HG03575 (cell line): ENCODE data around the gene SATB1.
"Not testable (repeated sequence)": the region's sequence is repeated elsewhere in the genome, so short reads cannot be mapped to it uniquely, and the experiment has no call there.

ENCODE experiments used
- ATAC-seq: cut with Tn5 transposase; IDR thresholded peaks from one replicate; pipeline ENCODE4 v1.9.1; 2021; ENCODE audit not compliant: unreplicated experiment, insufficient number of reproducible peaks, low FRiP score; ENCODE audit errors: extremely low read depth

Gene SATB1

DNA sequence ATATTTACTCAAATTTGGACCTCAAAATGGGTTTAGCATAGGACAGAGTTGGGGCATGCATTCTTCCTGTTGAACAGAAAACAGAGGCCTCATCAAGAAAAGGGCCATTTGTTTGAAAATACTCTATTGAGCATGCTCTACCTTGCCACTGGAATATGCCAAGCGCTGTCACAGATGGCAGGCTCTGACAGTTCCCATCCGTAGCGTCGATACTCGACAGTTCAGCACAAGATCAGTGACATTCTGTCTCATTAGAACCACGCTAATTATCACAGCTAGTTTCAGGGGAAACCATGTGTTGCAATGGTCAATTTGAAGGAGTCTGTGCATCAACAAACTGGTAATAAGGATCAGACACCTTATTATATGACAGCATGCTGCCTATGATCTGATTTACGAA lies 54.5 kb downstream of the SATB1 start:
- no peak for ATAC-seq

DNA sequence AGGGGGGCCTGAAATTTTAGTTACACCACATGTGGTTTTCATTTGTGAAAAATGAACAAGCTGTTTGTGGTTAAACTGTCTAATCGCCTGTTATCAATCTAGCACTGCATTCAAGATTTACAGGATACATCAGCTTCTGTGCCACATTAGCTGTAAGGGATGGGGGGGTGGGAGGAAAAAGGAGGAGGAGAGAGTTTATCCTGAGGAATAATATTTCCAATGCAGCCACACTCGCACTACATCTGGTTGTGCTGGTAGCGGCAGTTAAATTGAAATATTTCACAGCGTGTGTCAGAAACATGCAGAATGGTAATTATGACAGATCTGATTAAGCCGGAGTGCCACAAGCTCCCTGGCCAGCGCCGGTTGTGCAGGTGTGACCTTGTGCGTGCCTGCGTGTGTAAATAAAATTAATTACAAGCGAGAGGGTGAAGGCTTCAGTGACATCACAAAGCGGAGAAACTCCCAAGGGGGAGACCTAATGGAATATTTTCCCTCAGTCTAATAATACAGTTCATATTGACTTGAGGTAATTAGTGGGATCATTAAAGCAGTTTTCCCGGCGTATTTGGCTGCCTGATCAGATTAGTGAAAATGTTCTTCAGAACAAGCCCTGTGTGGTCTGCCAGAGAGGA lies 55.5 kb downstream of the SATB1 start:
- no peak for ATAC-seq

DNA sequence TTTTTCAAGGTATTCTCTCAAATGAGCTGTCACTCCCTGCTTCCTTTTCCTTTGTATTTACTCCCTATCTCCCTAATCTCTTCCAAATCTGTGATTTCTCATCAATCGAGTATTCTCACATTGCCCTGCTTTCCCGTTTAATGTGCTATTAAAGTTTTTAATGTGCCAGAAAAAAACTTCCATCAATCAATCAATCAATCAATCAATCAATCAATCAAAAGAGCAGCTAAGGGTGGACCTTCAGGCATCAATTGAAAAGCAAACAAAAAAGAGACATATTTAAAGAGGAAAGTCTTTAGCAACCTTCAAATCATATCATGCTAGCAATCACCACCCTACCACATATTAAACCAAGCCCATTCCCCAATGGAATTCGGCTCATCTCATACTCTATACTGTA lies 58.9 kb downstream of the SATB1 start:
- no peak for ATAC-seq

DNA sequence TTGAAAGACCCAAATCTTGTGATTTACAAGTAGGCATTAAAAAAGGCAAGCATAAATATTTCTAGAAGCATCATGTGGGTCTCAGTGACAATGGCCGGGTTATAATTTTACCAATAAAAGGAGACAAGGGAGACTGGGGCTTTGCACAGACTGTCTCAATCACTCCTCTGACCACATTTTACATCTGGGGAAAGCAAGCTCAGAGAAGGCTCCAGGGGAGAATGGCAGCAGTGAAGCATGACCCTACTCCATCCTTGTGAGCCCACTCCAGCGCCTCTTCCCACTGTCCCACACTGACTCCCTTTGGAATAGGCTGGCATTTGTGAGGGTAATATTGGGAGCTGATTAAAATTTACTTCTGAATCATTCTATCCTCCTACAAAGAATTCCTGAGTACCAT lies 61.8 kb downstream of the SATB1 start:
- ATAC-seq, result no peak

DNA sequence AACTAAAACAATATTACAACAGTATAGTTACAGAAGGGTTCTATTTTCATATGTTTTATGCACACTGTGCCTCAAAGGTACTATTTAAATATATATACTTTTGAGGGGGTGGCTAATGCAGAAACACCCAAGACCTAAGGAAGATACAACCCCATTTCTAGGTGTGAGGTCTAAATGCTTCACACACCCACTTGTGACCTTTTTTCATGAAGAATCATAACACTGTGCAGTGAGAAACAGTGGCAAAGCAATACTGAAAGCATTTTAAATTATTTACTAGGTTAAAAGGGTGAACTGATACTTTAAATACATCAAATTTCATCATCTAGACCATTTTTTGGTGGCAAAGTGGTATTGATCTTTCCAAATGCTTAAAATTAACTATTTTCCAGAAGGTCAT lies 67.4 kb downstream of the SATB1 start:
- ATAC-seq, result no peak

DNA sequence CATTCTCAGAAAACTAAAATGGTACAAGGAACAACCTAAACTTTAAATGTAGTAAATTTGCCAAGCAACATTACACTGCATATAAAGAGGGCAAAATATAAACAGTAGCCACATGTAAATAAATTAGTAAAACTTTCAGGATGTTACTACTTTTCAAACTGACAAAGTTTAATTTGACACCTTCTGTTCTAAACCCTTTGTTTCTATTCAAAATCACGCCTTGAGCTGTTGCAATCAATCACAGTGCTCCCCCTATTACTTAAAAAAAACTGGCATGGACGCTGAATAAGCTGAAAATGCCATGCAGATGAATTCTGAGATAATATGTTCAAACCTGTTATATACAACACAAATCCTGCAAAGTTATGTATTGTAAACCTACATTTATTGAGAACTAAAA lies 69.3 kb downstream of the SATB1 start:
- no peak for ATAC-seq

DNA sequence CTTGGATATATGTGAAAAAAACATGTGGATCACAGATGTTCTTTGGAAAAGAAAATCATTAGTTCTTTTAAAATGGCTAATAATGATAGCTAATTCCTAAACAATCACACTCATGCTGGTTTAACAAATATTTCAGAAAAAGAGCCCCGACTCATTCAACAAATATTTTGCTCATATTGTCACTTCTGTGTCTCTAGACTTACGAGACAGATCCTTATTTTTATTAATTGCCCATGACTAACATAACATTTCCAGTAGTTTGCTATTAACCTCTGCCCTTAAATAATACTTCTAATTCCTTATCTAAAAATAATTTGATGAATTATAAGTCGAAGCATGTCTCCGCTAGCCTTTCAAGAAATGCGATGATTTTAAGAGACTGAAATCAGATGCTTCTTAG lies 70.4 kb downstream of the SATB1 start:
- ATAC-seq, result no peak

DNA sequence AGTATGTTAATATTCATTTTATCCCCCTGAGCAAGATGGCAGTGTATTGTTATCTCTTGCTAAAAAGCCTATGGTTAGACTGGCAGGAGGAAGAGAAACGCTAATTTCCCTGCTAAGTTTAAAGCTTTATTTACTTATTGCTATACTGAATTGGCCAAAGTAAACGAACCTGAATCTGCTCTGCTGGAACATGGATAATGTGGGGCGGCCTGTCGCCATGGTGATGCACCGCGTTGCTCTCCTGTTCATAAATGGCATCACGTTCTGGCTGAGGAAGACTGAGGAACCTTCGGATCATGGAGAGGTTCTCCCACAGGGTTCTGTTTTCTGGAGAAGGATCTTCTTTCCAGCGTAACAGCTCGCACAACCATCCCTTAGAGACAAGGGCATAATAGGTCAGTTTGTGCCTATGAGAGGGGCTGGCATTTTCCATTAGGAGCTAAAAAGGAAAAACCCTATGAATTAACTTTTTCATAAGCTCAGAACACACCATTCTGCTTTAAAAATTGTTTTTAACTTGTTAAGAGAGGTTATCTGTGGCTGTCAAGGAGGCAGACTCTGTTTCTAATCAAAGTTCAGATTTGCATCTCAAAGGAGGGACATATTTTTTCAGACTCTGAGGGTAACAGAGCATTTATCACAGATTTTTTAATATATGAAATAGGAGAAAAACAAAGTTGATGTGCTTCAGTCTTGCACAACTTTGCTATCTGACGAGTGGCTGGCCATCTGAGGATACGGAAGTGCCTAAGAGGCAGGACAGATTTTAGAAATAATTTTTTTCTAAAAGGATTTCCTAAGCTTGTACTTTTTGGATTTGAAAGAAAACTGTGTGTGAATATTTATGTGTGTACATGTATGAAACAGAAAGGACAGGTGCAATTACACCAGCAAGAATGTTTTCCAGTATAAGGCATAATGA lies 73.1 kb downstream of the SATB1 start:
- no peak for ATAC-seq

DNA sequence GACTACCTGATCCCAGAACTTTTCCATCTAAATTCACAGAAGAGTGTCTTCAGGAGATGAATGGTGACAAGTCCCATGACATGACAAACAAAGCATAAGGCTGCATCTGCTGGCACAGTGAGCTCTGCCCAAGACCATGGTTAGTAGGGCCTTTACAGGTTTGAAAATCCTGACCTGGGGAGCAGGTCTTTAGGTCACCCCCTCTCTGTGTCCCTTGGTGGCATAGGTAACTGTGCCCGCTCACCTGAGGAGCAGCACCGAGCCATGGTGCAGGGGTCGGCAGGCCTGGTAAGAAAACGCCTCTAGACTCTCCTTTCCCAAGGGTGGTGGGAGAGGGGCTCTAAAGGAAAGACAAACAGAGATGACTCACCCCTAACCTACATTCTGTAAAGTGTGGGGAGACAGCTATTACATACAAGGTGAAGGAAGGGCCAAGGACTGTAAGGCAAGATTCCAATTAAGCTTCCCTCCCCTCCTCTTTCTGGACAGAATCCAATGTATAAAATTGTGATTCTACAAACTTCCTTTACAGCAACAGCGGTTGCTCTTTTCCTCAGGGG lies 74.0 kb downstream of the SATB1 start:
- ATAC-seq, result no peak

DNA sequence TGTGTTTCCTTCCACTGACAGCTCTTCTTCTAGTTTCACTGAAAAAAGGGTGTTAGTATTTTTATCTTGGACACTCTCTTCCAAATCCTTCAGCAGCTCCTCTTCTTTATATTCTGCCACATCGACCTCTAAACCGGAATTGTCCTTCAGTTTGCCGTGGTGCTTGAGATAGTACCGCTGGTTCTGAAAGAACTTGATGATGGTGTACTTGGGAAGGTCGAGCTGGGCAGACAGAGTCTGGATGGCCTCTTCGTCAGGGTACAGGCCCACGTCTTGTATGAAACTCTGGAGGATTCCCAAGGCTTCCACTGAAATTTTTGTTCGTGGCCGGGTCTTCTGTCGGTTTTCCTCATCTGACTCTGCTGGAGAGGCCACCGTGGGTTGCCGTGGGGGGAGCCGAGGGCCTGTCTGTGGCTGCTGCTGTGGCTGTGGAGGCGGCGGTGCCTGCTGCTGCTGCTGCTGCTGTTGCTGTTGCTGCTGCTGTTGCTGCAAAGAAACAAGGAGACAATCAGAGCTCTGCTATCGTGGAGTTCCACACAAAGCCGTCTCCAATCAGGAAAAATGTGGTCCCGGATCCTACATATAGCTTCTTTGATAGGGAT lies 75.8 kb downstream of the SATB1 start:
- no peak for ATAC-seq

DNA sequence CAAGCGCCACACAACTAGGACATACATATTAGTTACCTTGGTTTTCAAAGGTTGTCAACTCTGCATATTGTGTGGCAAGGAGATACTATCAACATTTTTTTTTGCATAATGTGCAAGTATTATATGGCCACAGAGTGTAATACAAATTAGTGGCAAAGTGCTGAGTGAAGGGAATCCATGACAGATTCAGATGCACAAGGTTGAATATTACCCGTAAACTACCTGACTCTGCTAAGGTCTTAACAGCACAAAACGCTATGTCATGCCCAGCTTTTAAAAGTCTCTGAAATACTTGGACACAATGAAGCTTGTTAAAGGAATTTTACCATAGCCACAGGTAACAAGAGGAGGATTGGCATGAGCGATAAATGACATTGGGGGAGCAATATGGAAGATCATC lies 79.0 kb downstream of the SATB1 start:
- ATAC-seq, result no peak

DNA sequence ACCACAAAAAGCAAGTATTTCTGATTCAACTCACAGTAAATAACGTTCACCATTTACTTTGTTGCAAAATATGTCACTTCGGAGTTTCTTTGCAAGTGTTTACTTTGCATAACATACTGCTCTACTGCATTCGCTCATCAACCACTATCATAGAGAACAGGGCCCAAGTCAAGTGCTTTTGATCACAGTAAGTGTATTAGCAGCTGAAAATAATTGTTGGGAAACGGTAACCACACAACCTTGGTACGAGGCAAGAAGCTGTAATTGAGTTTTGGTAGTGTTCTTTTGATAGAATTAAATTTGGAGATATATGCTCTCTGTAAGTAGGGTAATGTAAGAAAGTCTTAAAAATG lies 80.1 kb downstream of the SATB1 start:
- no peak for ATAC-seq

DNA sequence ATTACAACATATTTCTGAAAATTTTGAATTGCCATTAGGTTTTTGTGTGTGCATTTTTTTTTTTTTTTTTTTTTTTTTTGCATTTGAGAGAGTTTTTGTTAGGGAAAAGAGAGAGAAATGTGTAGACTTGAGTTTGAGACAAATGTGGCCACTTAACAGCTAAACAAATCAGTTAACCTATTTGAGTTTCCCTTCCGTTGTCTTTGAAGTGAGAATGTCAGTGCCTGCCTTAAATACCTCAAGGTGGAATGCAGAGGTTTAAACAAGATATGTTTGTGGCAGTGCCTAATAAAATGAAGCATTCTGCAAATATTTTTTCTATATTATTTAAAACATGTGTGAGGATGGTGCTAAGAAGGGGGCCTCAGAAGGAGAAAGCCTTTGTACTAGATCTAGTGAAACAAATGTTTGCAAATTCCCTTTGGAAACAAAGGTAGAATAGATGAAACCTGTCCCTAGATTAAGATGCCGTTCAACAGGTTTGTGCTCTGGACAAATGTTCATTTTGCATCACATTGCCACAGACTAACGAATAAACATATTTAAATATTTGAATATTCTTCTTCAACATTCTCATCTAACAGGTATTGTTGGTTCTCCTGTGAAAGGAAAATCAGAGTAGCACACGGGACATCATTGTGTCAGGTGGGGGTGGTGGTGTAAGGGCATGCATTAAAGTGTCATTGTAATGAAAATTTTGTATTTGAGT lies 80.7 kb downstream of the SATB1 start:
- no peak for ATAC-seq

DNA sequence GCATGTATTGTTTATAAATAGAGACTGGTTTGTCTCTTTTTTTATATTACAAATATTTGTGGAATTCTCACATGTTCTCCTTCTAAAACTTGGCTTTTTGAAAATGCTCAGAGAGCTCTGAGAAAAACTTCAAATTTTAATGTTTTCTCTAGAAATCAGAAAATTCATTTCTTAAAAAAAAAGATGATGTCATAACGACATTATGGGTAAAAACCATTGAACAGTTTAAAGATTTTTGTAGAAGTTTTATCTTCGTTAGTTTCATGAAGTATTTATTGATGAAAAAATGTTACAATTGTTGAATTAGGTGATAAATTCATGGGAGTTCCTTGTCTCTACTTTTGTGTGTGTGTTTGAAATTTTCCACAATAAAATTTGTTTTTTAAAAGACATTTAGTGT lies 81.3 kb downstream of the SATB1 start:
- no peak for ATAC-seq

DNA sequence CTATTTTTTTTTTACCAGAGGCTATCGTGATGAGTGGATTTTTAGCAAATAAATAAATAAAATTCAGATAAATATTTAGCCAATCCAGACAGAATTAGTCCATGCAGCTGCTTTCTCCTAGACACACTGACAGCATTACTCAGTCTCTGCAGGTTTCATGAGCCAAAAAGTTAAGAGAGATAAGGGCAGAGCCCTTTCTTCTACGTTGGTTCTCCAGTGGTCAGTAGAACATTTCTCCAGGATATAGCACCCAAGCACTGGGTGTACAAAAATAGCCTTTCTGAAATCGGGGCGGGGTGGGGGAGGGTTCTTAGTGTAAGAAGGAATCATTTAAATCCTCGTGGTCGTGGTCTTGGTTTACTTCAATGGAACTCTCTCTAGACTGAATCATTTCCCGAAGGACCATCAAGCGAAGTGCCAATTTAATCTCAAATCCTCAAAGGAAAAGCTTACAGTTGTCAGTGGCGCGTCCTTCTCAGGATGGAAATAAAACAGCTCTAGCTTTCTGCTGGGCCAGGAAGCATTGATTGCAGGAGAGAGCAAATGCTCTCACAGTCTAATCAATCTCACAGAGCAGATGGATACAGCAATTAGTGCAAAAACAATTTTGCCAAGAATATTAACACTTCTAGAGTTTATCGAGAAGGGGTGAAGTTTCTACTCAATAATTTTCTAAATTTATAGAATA lies 86.2 kb downstream of the SATB1 start:
- no peak for ATAC-seq

DNA sequence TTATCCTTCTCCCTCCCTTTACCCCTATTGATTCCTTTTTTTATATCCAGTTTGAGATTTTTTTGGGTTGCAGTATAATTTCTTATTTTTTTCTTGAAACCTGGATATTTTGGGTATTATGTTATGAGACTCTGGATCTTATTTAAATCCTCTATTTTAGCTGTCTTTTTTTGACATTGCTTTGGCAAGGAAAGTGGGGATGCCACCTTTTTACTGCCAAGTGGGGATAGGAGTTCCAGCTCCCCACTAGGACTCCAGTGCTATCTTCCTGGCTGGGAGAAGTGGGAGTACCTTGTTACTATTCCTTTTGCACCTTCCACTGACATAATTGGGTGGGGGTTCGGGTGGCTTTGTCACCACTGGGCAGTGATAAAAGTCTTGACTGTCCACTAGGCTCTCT lies 87.9 kb downstream of the SATB1 start:
- ATAC-seq, result no peak

DNA sequence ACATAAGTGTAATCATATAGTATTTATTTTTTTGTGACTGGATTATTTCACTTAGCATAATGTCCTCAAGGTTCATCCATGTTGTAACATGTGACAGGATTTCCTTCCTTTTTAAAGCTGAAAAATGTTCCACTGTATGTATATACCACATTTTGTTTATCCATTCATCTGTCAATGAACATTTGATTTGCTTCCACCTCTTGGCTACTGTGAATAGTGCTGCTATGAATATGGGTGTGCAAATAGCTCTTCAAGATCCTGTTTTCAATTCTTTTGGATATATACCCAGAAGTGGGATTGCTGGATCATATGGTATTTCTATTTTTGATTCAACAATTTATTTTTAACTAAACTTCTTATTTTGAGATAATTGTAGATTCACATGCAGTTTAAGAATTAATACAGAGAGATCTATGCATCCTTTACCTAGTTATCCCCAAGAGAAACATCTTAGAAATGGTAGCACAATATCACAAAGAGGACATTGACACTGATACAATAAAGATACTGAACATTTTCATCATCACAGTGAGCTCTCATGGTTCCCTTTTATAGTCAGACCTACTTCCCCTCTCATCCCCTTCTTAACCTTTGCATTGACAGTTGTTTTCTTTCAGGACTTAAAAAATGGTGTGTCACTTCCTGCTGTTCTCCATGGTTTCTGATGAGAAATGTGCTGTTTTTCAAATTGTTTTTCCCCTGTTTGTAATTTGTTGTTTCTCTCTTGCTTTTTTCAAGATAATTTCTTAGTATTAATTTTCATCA lies 90.1 kb downstream of the SATB1 start:
- ATAC-seq, result no peak

DNA sequence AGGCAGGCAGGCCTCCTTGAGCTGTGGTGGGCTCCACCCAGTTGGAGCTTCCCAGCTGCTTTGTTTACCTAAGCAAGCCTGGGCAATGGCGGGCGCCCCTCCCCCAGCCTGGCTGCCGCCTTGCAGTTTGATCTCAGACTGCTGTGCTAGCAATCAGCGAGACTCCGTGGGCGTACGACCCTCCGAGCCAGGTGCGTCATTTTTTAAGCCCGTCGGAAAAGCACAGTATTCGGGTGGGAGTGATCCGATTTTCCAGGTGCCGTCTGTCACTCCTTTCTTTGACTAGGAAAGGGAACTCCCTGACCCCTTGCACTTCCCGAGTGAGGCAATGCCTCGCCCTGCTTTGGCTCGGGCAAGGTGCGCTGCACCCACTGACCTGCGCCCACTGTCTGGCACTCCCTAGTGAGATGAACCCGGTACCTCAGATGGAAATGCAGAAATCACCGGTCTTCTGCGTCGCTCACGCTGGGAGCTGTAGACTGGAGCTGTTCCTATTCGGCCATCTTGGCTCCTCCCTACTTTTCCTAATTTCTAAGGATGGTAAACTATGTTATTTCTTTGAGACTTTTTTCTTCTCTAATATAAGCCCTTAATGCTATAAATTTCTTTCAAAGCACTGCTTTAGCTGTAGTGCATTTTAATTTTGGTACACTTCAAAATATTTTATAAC lies 94.2 kb downstream of the SATB1 start:
- not testable (repeated sequence) for ATAC-seq
